NCI-H1436 (cell line): ENCODE results near the gene CYP4F8.

ENCODE experiments used
- DNase-seq: peaks from one replicate; lab custom pipeline; 2025; lab: John Stamatoyannopoulos, UW

CYP4F8 gene

DNA sequence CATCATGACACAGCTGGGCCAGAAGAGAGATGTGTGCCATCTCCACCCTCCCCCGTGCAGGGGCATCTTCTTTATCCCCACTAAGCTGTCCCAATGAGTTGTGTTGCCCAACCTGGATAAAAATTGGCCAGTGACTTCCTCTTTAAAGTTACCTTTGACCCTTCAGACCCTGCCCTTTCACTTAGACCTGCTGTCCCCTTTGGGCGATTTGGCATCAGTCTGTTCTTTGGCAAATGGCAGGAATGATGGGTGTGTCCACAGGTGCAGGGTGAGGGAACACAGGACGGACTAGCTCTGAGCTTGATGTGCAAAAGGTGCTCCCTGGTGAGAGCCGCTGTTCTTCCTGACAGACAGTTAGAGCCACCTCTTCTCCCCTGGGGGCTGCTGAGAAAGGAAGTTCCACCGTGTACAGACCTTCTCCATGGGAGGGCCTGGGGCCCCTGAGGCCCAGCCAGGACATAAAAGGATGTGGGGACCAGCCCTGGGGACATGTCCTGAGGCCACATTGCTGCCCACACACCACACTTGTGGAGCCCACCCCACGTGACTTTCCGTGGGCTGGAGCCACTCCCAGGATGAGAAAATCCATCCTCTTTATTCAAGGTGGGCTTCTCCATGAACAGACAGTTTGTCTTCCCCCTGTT, 1.7 kb downstream of the CYP4F8 start:
- DNase-seq, result no peak

DNA sequence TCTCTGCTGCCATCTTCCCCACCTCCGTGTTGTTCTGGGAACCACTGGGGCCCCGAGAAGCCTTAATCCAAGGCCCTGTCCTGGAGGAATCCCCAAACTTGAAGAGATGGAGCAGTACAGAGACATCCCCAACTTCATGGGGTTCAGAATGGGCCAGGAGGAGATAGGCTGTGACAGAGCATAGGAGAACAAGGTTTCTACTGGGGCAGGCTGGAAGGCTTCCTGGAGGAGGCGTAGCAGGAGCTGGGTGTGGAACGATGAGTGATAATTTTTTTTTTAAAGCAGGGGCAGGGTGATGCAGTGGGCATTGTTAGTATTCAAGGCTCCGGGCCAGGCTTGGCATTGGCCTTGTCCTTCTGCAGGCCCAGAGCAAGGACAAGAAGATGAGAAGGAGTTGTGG, 3.3 kb downstream of the CYP4F8 start:
- DNase-seq, result no peak

DNA sequence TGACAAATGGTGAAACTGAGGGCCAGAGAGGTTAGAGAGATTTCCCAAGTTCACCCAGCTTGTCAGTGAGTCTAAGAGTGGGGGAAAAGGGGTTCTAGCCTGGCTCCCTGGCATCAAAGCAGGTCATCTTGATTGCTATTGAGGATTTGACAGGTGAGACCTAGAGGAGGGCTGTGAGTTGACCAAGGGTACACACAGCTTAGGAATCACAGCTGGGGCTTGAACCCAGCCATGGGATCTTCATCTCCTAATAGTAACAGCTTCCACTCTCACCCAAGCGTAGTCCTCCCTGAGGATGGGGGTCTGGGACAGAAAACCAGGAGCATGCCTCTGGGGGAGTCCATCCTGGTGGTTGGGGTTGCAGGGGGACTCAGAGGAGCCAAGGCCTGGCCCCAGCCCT, 6.8 kb downstream of the CYP4F8 start:
- DNase-seq, result no peak

DNA sequence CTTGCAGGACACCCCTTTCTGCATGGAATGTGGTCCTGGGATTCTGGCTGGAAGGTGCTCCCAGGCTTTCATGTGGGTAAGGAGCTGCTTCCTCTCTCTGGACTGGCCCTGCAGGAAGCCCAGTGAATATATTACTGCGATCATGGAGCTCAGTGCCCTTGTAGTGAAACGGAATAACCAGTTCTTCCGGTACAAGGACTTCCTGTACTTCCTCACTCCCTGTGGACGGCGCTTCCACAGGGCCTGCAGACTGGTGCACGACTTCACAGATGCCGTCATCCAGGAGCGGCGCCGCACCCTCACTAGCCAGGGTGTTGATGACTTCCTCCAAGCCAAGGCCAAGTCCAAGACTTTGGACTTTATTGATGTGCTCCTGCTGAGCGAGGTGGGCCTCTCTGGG, 8.0 kb downstream of the CYP4F8 start:
- no peak for DNase-seq

DNA sequence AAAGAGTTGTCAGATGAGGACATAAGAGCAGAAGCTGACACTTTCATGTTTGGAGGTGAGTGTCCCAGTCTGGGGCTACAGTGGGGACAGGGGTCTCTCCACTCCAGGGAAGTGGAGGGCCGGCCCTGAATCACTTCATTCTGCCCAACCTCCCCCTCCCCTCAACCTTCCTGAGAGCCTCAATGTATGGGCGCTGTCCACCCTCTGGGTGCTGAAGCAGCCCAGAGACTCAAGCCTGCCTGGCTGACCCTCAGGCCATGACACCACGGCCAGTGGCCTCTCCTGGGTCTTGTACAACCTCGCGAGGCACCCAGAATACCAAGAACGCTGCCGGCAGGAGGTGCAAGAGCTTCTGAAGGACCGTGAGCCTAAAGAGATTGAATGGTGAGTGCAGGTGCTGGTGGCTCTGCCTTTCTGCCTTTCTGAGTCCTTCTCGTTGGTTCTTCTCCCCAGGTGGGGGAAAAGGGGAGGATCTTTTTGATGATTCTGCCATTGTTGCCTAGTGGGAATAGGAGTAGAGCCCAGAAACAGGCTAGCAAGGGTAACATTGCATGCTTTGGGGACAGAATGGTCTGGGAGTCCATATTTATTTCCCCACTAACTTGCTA, 8.8 kb downstream of the CYP4F8 start:
- DNase-seq, result no peak

DNA sequence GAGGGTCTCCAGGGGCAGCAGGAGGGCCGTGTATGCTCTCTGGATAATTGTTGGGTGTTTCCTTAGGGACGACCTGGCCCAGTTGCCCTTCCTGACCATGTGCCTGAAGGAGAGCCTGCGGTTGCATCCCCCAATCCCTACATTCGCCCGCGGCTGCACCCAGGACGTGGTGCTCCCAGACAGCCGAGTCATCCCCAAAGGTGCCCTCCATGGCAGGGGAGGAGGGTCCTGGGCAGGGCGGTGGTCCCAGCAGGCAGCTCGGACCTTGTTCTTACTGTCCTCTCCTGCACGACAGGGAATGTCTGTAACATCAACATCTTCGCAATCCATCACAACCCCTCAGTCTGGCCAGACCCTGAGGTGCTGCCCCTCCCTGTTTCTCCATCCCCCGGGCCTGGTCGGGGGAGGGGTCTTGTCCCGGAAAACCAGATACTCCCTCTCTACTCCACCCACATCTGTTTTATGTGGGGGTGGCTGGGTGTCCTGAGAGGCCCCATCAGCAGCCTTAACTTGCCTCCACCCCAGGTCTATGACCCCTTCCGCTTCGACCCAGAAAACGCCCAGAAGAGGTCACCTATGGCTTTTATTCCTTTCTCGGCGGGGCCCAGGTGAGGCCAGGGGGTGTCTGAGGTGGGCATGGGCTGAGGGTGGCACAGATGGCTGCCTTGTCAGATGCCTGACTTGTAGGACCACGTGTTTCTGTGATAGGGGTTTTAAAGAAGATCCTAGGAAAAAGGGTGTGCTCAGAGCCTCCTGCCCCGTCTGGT, 13.4 kb downstream of the CYP4F8 start:
- no peak for DNase-seq

DNA sequence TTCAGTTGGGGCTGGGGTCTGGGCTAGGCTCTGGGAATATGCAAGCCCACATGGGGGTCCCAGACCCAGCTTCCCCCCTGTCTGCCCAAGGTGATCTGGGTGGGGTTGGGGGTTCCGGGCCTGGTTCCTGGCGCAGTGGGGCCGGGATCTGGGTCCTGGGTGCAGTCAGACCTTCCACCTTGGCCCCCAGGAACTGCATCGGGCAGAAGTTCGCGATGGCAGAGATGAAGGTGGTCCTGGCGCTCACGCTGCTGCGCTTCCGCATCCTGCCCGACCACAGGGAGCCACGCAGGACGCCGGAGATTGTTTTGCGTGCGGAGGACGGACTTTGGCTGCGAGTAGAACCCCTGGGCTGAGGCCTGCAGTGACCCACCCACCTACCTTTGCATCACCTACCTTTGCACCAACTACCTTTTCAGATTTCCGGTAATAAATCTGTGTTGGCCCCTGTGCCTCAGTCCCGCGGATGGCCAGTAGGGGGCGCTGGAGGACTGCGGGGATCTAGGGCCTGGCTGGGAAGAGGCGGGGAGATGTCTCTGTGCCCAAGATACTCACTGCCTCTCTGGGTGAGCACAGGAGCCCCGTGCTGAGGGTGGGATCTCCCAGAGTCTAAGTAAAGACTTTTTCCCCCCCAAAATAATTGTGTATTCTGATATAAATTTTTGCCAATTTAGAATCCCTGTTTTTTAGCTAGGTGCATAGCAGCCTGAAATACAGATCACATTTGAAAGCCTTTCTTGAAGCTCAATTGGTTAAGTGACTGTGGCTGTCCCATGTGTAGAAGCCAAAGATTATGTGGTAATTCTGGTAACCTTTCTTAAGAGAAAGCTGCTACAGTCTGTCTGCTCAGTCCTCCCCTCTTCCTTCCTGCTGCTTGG, 14.2 kb downstream of the CYP4F8 start:
- peak; percentile 37 for DNase-seq

DNA sequence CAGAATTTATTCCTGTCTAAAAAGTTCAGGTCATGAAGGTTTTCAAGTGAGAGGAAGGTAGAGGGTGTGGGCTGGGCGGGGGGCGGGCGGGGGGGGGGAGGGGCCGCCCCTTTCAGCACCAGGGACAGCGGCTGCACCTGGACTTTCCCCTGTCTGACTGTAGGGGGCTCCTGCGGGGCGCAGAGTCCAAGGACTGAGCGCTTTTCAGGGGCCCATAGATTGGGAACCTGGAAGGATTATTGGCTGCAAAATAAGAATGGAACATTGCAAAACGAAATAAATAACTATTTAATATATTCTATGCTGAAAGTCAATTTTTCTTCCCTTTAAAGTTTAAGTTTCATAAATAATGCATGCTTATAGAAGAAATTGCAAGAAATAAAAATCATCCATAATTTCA, 16.8 kb downstream of the CYP4F8 start:
- DNase-seq, result no peak

DNA sequence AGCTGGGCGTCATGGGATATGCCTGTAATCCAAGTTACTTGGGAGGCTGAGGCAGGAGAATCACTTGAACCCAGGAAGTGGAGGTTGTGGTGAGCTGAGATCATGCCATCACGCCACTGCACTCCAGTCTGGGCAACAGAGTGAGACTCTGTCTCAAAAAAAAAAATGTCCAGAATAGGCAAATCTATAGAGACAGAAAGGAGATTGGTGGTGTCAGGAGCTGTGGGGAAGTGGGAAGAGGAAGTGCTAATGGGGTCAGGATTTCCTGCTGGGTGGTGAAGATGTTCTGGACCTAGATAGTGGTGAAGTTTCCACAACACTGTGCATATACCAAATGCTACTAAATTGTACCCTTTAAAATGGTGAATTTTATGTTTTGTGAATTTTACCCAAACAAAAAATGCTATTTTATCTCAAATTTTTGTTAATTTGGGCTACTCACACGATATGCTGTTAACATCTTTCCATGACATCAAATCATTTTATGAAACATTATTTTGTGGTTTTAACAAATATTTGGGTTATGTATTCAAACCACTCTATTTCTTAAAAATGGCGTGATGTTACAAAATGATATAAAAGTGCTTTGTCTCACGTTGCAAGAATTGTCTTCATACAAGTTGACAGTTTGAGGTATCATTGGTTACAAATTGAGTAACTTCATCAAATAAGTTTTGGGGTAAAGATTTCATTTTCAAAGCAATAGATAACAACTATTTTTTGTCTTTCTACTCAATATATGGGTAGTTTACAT, 18.2 kb downstream of the CYP4F8 start:
- DNase-seq, result no peak

DNA sequence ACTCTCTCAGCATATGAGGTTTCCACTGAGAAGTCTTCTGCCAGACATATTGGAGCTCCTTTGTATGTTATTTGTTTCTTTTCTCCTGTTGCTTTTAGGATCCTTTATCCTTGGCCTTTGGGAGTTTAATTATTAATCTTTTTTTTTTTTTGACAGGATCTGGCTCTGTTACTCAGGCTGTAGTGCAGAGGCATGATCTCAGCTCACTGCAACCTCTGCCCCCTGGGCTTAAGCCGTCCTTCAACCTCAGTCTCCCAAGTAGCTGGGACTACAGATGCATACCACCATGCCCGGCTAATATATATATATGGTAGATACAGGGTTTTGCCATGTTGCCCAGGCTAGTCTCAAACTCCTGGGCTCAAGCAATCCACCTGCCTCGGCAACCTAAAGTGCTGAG, 19.1 kb downstream of the CYP4F8 start:
- DNase-seq, result no peak

DNA sequence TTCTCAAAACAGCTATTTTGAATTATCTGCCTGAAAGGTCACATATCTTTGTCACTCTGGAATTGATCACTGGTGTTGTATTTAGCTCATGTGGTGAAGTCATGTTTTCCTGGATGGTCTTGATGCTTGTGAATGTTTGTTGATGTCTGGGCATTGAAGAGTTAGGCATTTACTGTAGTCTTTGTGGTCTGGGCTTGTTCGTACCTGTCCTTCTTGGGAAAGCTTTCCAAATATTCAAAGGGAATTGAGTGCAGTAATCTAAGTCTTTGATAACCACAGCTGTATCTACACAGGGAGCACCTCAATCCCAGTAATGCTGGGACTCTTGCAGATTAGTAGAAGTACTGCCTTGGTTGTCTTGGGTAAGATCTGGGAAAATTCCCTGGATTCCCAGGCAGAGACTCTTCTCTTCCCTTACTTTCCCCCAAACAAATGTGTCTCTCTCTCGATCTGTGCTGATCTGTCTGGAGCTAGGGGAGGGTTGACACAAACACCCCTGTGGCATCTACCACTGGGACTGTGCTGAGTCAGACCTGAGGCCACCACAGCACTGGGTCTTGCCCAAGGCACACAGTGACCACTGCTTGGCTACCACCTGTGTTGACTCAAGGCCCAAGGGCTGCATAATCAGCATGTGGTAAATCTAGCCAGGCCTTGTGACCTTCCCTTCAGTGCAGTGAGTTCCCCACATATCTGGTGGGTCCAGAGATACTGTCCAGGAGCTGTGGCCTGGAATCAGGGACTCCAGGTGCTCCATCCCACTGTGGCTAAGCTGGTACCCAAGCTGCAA, 20.2 kb downstream of the CYP4F8 start:
- DNase-seq, result no peak

DNA sequence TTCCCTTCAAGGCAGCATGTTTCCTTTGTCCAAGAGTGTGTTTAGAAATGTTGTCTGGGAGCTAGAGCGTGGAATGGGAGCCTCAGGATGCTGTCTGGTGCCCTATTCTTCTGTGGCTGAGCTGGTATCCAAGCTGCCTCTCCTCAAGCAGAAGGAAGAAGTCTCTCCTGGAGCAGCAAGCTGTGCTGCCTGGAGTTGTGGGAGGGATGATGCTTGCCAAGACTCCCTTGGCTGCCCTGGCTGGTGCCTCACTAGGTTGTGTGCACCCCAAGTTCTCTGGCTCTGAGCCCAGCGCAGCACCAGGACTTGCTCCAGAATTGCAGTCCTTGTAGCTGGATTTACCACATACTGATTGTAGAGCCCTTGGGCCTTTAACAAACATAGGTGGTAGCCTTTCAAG, 21.0 kb downstream of the CYP4F8 start:
- DNase-seq, result no peak

DNA sequence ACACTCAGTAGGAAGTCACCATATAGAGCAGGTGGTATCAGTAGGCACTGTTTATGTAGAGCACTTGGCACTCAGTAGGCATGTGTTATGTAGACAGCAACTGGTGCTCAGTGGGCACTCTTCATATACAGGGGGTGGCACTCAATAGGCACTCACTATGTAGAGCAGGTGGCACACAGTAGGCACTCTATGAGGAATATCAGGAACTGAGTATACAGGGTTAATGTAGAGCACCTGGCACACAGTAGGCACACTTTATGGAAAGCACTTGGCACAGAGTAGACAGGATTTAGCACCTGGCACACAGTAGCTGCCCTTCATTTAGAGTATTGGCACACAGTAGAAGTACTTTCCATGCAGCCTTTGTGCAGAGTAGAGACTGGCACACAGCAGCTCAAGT, 24.6 kb downstream of the CYP4F8 start:
- DNase-seq, result no peak

DNA sequence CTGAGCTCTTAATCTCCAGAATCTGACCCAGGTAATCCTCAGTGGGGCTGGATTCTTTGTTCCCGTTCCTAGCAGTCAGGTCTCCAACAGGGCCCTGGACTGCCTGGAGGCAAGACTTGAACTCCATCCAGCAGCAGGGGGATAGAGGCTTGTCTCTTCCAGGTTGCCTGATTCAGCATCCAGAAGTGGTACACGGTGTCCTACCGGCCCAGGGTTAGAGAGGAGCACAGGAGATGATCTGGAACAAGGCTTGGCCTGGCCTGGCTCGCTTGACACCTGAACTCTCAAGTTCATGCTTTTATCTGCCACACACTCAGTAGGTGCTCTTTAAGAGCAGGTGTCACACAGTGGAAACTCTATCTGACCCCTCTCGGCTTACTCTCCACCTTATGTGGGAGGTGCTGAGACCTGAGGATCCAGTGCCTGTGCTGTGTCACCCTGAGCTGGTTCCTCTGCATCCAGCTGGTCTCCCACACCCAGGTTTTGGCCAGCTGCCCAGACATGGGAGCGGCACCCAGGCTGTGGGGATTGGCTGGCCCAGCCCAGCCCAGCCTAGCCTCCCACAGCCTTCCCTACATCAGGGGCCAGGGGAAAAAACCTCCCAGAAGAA, 25.4 kb downstream of the CYP4F8 start, which contains the start of gene CYP4F3:
TSS of gene CYP4F3 (plus strand) at position 604 of the 610 bp plus-strand sequence. CDS start 519 bp downstream, outside the sequence.
- no peak for DNase-seq

DNA sequence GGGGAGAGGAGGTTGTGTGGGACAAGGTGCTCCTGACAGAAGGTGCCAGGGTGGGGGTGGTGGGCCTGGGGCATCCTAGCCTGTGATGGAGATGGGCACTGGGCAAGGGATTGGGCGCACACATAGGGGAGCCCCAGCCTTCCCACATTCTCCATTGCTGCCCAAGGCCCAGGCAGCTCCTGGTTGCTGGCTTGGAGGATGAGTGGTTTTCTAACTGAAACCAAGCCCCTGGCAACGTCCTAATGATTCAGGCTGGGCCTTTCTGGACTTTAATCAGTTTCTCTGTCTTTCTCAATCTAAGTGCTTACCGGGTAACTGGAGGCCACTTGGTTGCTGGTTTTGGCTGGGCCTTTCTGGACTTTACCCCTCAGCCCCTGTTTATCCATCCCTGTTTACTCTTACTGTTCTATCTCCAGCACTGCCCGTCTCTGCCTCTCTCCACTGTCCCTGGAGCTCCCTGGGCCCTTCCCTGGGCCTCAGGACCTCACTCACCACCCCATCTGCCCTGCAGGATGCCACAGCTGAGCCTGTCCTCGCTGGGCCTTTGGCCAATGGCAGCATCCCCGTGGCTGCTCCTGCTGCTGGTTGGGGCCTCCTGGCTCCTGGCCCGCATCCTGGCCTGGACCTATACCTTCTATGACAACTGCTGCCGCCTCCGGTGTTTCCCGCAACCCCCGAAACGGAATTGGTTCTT, 26.0 kb downstream of the CYP4F8 start:
- DNase-seq, result no peak

DNA sequence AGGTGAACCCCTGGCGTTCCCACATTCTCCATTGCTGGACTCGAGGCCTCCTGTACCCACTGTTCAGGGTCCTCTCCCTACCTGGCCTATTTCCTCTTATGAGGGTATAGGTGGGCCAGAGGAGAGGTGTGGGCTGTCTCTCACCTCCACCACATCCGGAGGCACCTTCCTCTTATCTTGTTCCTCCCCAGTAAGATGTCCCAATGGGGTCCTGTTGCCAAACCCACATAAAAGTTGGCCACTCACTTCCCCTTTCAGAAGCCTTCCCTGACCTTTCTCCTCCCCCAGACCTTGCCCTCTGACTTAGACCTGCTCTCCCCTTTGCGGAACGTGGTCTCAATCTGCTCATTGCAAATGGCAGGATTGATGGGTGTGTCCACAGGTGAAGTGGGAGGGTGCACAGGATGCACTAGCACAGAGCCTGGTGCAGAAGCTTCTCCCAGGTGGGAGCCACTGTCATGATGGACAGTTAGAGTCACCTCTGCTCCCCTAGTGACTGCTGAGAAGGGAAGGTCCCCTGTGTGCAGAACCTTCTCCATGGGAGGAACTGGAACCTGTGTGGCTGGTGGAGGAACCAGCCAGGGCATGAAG, 27.0 kb downstream of the CYP4F8 start:
- no peak for DNase-seq

DNA sequence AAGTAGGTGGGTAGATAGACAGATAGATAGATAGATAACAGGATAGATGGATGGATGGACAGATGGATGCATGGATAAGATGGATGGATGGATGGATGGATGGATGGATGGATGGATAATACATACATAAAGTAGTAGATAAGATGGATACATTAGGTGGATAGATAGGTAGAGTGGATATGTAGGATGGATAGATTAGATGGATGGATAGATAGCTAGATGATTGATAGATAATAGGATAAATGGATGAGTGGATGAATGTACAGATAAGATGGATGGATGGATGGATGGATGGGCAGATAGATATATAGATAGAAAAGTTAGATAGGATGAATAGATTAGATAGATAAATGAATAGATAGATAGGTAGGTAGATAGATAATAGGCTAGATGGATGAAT, 27.8 kb downstream of the CYP4F8 start:
- no peak for DNase-seq

DNA sequence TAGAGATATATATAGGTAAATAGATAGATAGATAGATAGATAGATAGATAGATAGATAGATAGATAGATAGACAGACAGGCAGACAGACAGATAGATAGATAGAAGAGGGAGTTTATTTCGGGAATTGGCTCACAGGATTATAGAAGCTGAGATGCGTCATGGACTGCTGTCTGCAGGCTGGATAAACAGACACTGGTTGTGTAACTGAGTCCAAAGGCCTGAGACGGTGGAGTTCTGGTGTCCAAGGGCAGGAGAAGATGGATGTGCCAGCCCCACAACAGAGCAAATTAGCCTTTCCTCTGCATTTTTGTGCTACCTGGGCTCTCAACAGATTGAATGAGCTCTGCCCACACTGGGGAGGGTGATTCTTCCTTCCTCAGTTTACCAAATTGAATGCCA, 28.4 kb downstream of the CYP4F8 start:
- DNase-seq, result no peak

DNA sequence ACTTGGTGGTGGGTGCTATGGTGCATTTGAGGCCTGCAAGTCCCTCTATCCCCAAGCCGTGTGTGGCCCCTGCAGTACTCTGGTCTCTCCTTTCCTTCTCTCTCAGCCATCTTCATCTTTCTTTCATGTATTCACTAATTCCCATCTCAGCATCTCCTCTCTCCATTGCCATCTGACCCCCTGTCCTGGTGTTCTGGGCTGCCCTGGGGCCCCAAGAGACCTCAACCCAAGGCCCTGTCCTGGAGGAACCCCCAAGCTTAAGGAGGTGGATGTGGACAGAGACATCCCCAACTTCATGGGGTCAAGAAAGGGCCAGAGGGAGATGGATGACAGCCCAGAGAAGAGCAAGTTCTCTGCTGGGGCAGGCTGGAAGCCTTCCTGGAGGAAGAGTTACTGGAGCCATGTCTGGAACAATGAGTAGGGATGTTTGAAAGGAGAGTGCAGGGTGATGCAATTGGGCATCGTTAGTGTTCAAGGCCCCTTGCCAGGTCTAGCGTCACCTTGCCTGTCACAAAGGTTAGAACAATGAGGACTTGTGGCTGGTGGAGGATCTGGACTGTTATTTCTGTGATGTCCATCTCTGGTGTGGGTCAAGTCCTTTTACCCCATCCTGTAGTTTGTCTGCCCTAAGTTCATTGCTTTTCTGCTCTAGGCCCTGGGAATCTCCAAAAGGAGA, 29.2 kb downstream of the CYP4F8 start:
- DNase-seq, result no peak
